Peyer's patch (tissue), 4 donors: ENCODE measurements around the gene ATP13A4. TPM values are rescaled to one million over a fixed set of nuclear protein-coding genes. Genes with fewer than 3 reads are reported as not detected.

Source experiments
- DNase-seq, 3 donors: peaks; one replicate each; pipeline ENCODE4 v3.0.0-alpha.2; 2017 to 2019
- H3K27ac ChIP-seq, 4 donors: fragments of 200-600 bp; sonication (generic); one replicate each; pipeline ENCODE4 v1.5.1; 2016 to 2019
- H3K27me3 ChIP-seq, 2 donors: fragments of 200-600 bp; sonication (generic); one replicate each; pipeline ENCODE4 v1.5.1; 2019
- H3K36me3 ChIP-seq, 3 donors: fragments of 200-600 bp; sonication (generic); one replicate each; pipeline ENCODE4 v1.5.1; 2016 to 2019
- H3K4me1 ChIP-seq, 4 donors: fragments of 200-600 bp; sonication (generic); one replicate each; pipeline ENCODE4 v1.5.1; 2016 to 2019
- H3K4me3 ChIP-seq, 4 donors: fragments of 200-600 bp; sonication (generic); 1 replicate in 3 of 4; 2 replicates in 1 of 4; pipeline ENCODE4 v1.5.1; 2016 to 2019; ENCODE audit warnings: mild to moderate bottlenecking in 1 of 4
- H3K9me3 ChIP-seq, 4 donors: fragments of 200-600 bp; sonication (generic); one replicate each; pipeline ENCODE4 v1.5.1; 2016 to 2019; ENCODE audit warnings: mild to moderate bottlenecking in 1 of 4
- POLR2A ChIP-seq, 2 donors: fragments of 450-650 bp; IDR thresholded peaks; one replicate each; pipeline ENCODE4 v1.5.1; 2017; ENCODE audit warnings: antibody characterized with exemption in 2 of 2, mild to moderate bottlenecking in 2 of 2, moderate library complexity in 2 of 2
- total RNA-seq, 4 donors: library from RNA; depleted of rRNA; stranded (reverse); fragments of >200 nt; gene quantifications; one replicate each; pipeline ENCODE4 v1.1.0, GENCODE V29; 2016
- TF ChIP-seq, protein P1 (sequence below), 6 experiments: fragments of 450-650 bp in 4 of 6; fragments of 200-600 bp in 2 of 6; sonication (generic) in 1 of 6; IDR thresholded peaks; one replicate each; pipeline ENCODE4 v1.5.1; 2017 to 2019; ENCODE audit warnings: antibody characterized with exemption in 6 of 6, mild to moderate bottlenecking in 3 of 6, moderate library complexity in 1 of 6

ATP13A4 gene
- total RNA-seq, 4 donors from 2014 or later, result 0.47 to 2.1 (median 1.1) TPM; not detected in 1

DNA sequence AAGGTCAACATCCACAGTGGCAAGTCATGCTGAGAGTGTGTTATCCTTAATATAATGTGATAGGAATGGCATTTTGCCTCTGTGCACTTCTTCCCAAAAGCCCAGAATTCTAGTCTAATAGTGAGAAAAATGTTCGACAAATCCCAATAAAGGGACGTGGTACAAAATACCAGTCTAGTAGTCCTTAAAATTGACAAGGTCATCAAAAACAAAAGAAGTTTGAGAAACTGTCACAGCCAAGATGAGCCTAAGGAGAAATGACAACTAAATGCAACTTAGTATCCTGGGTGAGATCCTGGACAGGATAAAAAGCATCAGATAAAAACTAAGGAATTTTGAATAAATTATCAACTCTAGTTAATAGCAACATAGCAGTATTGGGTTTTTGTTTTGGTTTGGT is 14.4 kb upstream of the ATP13A4 start:
- H3K4me3 ChIP-seq, result no peak overlapping the region
- no peaks in the 10 kb centered on the region for H3K4me1 ChIP-seq
- no peak for TF ChIP-seq POLR2A (IDR thresholded peaks at IDR 0.05)
- H3K27me3 ChIP-seq, result no peaks in the 10 kb centered on the region
- DNase-seq, result no peak
- no peak overlapping the region for H3K27ac ChIP-seq
- no peaks in the 10 kb centered on the region for H3K9me3 ChIP-seq
- H3K36me3 ChIP-seq, result no peaks in the 10 kb centered on the region

DNA sequence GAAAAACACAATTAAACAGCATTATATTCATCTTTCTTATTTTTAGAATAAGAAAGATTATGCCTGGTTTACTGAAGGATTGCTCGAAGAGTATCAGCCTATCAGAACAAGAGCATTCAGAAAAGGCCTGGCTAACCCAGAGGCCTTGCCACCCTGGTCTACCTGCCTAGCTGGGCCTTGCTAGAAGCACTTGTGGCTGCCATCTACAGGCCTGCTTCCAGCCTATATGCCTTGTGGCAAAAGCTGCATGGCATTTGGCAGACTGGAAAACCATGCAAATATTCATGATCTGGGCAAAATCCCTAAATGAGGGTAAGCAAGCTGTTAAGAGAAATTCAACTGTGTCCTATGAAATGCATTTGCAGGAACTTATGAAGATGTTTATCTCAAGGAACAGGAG is 9.3 kb upstream of the ATP13A4 start:
- no peak for TF ChIP-seq POLR2A (IDR thresholded peaks at IDR 0.05)
- TF ChIP-seq, protein P1, sequence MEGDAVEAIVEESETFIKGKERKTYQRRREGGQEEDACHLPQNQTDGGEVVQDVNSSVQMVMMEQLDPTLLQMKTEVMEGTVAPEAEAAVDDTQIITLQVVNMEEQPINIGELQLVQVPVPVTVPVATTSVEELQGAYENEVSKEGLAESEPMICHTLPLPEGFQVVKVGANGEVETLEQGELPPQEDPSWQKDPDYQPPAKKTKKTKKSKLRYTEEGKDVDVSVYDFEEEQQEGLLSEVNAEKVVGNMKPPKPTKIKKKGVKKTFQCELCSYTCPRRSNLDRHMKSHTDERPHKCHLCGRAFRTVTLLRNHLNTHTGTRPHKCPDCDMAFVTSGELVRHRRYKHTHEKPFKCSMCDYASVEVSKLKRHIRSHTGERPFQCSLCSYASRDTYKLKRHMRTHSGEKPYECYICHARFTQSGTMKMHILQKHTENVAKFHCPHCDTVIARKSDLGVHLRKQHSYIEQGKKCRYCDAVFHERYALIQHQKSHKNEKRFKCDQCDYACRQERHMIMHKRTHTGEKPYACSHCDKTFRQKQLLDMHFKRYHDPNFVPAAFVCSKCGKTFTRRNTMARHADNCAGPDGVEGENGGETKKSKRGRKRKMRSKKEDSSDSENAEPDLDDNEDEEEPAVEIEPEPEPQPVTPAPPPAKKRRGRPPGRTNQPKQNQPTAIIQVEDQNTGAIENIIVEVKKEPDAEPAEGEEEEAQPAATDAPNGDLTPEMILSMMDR (IDR thresholded peaks at IDR 0.05), result peak in 2 of 6 experiments; percentile 38 to 46
- no peaks in the 10 kb centered on the region for H3K9me3 ChIP-seq
- no peaks in the 10 kb centered on the region for H3K4me1 ChIP-seq
- H3K36me3 ChIP-seq, result no peaks in the 10 kb centered on the region
- DNase-seq, result peak in 1 of 3 donors; percentile 51
- no peak overlapping the region for H3K4me3 ChIP-seq
- H3K27me3 ChIP-seq, result no peaks in the 10 kb centered on the region
- H3K27ac ChIP-seq, result no peak overlapping the region

DNA sequence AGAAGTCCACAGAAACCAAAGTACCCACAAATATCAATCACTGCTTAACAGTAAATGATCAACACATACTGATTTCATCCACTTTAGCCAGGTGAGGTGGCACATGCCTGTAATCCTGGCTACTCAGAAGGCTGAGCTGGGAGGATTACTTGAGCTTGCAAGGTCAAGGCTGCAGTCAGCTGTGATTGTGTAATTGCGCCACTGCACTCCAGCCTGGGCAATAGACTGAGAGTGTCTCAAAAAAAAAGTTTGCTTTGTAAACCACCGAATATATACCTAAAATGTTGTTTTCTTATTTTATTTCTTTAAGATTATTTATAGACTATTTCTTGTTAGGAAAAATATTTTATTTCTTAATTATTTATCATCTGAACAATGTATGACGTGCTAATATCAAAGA is 8.7 kb upstream of the ATP13A4 start:
- no peak overlapping the region for H3K4me3 ChIP-seq
- DNase-seq, result no peak
- H3K27ac ChIP-seq, result no peak overlapping the region
- H3K36me3 ChIP-seq, result no peaks in the 10 kb centered on the region
- no peaks in the 10 kb centered on the region for H3K4me1 ChIP-seq
- TF ChIP-seq, protein P1 (IDR thresholded peaks at IDR 0.05), result no peak
- TF ChIP-seq POLR2A (IDR thresholded peaks at IDR 0.05), result no peak
- no peaks in the 10 kb centered on the region for H3K9me3 ChIP-seq
- no peaks in the 10 kb centered on the region for H3K27me3 ChIP-seq

DNA sequence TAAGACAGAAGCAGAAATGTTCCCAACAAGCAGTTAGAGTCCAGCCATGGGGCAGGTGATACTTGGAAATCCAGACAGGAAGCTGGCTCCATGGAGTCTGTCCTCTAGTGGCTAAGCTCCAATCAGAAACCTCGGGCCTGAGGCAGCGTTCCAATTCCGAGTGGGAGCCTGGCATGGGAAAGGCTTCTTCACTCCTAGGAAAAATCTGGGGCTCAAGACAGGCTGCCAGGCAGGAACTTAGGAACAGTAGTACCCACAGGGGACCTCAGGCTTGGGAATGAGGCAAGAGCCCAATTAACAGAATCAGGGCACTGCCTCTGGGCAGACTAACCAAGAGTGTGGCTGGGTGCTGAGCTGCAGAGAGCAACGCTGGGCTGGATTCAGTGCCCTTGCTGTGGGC is 6.2 kb upstream of the ATP13A4 start:
- H3K27ac ChIP-seq, result no peak overlapping the region
- H3K9me3 ChIP-seq, result no peaks in the 10 kb centered on the region
- no peak overlapping the region for H3K4me3 ChIP-seq
- TF ChIP-seq, protein P1 (IDR thresholded peaks at IDR 0.05), result no peak
- TF ChIP-seq POLR2A (IDR thresholded peaks at IDR 0.05), result no peak
- H3K4me1 ChIP-seq, result no peaks in the 10 kb centered on the region
- no peaks in the 10 kb centered on the region for H3K27me3 ChIP-seq
- H3K36me3 ChIP-seq, result no peaks in the 10 kb centered on the region
- DNase-seq, result no peak

DNA sequence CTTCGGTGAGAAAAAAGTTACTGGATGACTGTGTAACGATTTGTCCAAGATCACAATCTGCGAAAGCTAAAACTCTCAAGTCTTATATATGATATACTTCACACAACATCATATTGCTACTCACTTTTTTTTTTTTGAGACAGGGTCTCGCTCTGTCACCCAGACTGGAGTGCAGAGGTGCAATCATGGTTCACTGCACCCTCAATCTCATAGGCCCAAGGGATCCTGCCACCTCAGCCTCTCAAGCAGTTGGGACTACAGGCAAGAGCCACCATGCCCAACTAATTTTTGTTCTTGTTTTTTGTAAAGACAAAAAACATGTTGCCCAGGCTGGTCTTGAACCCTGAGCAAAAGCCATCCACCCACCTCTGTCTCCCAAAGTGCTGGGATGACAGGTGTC is 5.4 kb upstream of the ATP13A4 start:
- no peaks in the 10 kb centered on the region for H3K27me3 ChIP-seq
- no peaks in the 10 kb centered on the region for H3K4me1 ChIP-seq
- DNase-seq, result no peak
- no peak overlapping the region for H3K27ac ChIP-seq
- TF ChIP-seq, protein P1 (IDR thresholded peaks at IDR 0.05), result no peak
- TF ChIP-seq POLR2A (IDR thresholded peaks at IDR 0.05), result no peak
- no peaks in the 10 kb centered on the region for H3K36me3 ChIP-seq
- no peaks in the 10 kb centered on the region for H3K9me3 ChIP-seq
- H3K4me3 ChIP-seq, result no peak overlapping the region

DNA sequence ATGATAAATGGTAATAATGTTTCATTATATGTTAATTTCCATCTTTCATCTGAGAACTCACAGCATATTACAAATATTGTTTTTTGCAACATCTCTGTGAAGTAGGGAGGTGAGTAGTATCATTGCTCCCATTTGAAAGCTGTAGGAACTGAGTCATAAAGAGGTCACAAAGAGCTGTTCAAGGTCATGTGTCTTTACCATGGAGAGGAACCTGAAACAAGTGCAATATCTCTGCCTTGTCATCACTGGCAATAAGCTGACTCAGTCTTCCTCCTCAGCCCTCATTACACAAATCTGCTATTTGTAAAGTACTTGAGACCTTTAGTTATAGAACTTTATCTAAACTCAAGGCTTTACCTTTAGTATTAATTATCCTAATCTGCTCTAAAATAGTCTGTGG is 4.4 kb upstream of the ATP13A4 start:
- H3K27me3 ChIP-seq, result no peaks in the 10 kb centered on the region
- H3K4me3 ChIP-seq, result no peak overlapping the region
- no peaks in the 10 kb centered on the region for H3K4me1 ChIP-seq
- H3K36me3 ChIP-seq, result no peaks in the 10 kb centered on the region
- no peak for DNase-seq
- H3K9me3 ChIP-seq, result no peaks in the 10 kb centered on the region
- no peak for TF ChIP-seq POLR2A (IDR thresholded peaks at IDR 0.05)
- TF ChIP-seq, protein P1 (IDR thresholded peaks at IDR 0.05), result no peak
- H3K27ac ChIP-seq, result no peak overlapping the region
